Stimulated activated CD8-positive, alpha-beta memory T cell treated with anti-CD3 and anti-CD28 coated beads, Interleukin-12 subunit alpha, Interleukin-12 subunit beta, amount 100 ng/mL, for 4 hours (primary cell): ENCODE measurements around the gene CCDC57.
"Not testable (repeated sequence)": the region's sequence is repeated elsewhere in the genome, so short reads cannot be mapped to it uniquely, and the experiment has no call there.

Source experiments
- DNase-seq: peaks from one replicate; pipeline ENCODE4 v3.0.0-alpha.2; 2020; ENCODE audit warnings: low read depth

Gene CCDC57

GRCh38 chr17:82223517-82223916 is 10.9 kb upstream of the CCDC57 start:
- DNase-seq, result no peak

GRCh38 chr17:82222816-82223215 is 10.2 kb upstream of the CCDC57 start:
- no peak for DNase-seq

GRCh38 chr17:82221341-82221902 is 8.8 kb upstream of the CCDC57 start:
- DNase-seq, result no peak

- no peak for DNase-seq
These were observed 7.4 kb upstream of the CCDC57 start for GRCh38 chr17:82219753-82220709.

GRCh38 chr17:82219083-82219482 is 6.4 kb upstream of the CCDC57 start:
- DNase-seq, result no peak

GRCh38 chr17:82218349-82219075 is 5.9 kb upstream of the CCDC57 start:
- no peak for DNase-seq

GRCh38 chr17:82217530-82218204 is 5.0 kb upstream of the CCDC57 start:
- DNase-seq, result no peak

- DNase-seq, result no peak
These were observed 4.5 kb upstream of the CCDC57 start for GRCh38 chr17:82217120-82217529.

GRCh38 chr17:82216301-82217119 is 3.9 kb upstream of the CCDC57 start:
- no peak for DNase-seq

GRCh38 chr17:82215972-82216300 is 3.3 kb upstream of the CCDC57 start:
- DNase-seq, result no peak

GRCh38 chr17:82215095-82215971 is 2.7 kb upstream of the CCDC57 start:
- no peak for DNase-seq

GRCh38 chr17:82214012-82214628 is 1.5 kb upstream of the CCDC57 start:
- no peak for DNase-seq

GRCh38 chr17:82213251-82214011 is 789 bp upstream of the CCDC57 start:
- peak; percentile 79 for DNase-seq

- not testable (repeated sequence) for DNase-seq
These were observed 2.0 kb downstream of the CCDC57 start for GRCh38 chr17:82210655-82211054.

- peak; percentile 56 for DNase-seq
These were observed 6.7 kb downstream of the CCDC57 start for GRCh38 chr17:82205720-82206508.

GRCh38 chr17:82204831-82205719 is 7.6 kb downstream of the CCDC57 start:
- DNase-seq, result no peak

GRCh38 chr17:82203920-82204319 is 8.7 kb downstream of the CCDC57 start:
- DNase-seq, result no peak
